ENCODE results near the gene NR6A1. TPM values are rescaled to one million over a fixed set of nuclear protein-coding genes. Genes with fewer than 3 reads are reported as not detected.

The NR6A1 gene
- total and polyA plus RNA-seq, 2 of the 13 experiments (the other 11 are each of a cell fraction or from before 2014, with no cell fraction given): 28.1 to 31.5 TPM

GRCh38 chr9:124725068-124725452, 46.1 kb downstream of the NR6A1 start (continued):
- 0 out of 2 replicates have a peak, but pooled peaks have one; percentile 23 for TF ChIP-seq HIC2 (CRISPR knock-in tag; IDR thresholded peaks at IDR 0.05; ENCODE audit: low read depth)
- no peak for TF ChIP-seq KAT2B (IDR thresholded peaks at IDR 0.05; ENCODE audit: borderline replicate concordance, low read depth, low read length)

- Histone ChIP-seq H3K9me3 (ENCODE audit: low read length) (no peaks in the 10 kb centered on the region), H3K4me2 (ENCODE audit: low read depth, low read length) (peak overlapping the region; percentile 46), H3K9ac (ENCODE audit: insufficient read depth, low read depth, low read length) (no peak overlapping the region), H2AFZ (ENCODE audit: low read length) (no peak overlapping the region), H3K27ac (ENCODE audit: extremely low read length, insufficient read depth, low read length) (peak overlapping the region; percentile 21), H3K27me3 (ENCODE audit: control insufficient read depth in 1 of 2, insufficient read depth in 2 of 2, low read length in 2 of 2) (no peaks in the 10 kb centered on the region), H3K4me3 (replicated peaks in 1 of 3; ENCODE audit: insufficient read depth in 1 of 3, low read depth in 2 of 3, low read length in 3 of 3) (no peak overlapping the region), H4K20me1 (ENCODE audit: insufficient read depth, low read length) (0 out of 2 replicates have a peak, but pooled peaks cover 3% of the 10 kb centered on the region), H3K4me1 (ENCODE audit: insufficient read depth, low read length) (peaks cover 67% of the 10 kb centered on the region), H3K79me2 (ENCODE audit: insufficient read depth, low read length) (peaks cover 6% of the 10 kb centered on the region), H3K36me3 (replicated peaks in 1 of 2; ENCODE audit: control insufficient read depth in 1 of 2, insufficient read depth in 2 of 2, low read length in 2 of 2) (peaks cover 0 to 6% of the 10 kb centered on the region in 2 experiments; a peak in 3 of 5 replicates)
- DNase-seq (ENCODE audit: low spot score) (no peak), FAIRE-seq (no peak), ATAC-seq (no peak; the same call in 2 of the 3 replicates)
- in situ Hi-C loops (cut with HindIII; ENCODE audit: extremely low pct_ligation_motif_present, low pct_unique_long_range_greater_than_20kb) (loop anchor here (5.0 kb wide), 1 partner anchor 33 kb away; no protein-coding TSS in a partner anchor), intact Hi-C loops (cut with micrococcal nuclease; ENCODE audit: unreplicated experiment) (no loop called here)
- CTCF ChIA-PET (ENCODE audit: low intra/inter-chr PET ratio, low total read pairs): no interaction called here
- WGBS (ENCODE audit: low lambda C conversion rate): 39% methylated on average over 3 of the region's 3 CpGs
- POLR2A ChIA-PET: interaction anchor here (2.3 kb wide), 1 partner anchor 9 kb away, joined by 11 read pairs; no protein-coding TSS in a partner anchor
- no TSS peak for BruUV-seq (replicated peaks)
- TF ChIP-seq GABPA (IDR thresholded peaks at IDR 0.05; ENCODE audit: low read depth, low read length) (no peak), GABPA (CRISPR knock-in tag; IDR thresholded peaks at IDR 0.05; ENCODE audit: low read depth) (no peak), ZNF543 (CRISPR knock-in tag; IDR thresholded peaks at IDR 0.05) (no peak), GMEB2 (CRISPR knock-in tag; IDR thresholded peaks at IDR 0.05; ENCODE audit: low read depth) (no peak), ZNF567 (CRISPR knock-in tag; IDR thresholded peaks at IDR 0.05; ENCODE audit: borderline replicate concordance) (no peak), ZSCAN9 (CRISPR knock-in tag; IDR thresholded peaks at IDR 0.05; ENCODE audit: borderline replicate concordance) (no peak), TFAP4 (IDR thresholded peaks at IDR 0.05; ENCODE audit: borderline replicate concordance, low read depth) (0 out of 2 replicates have a peak, but pooled peaks have one; percentile 12), ZNF609 (CRISPR knock-in tag; IDR thresholded peaks at IDR 0.05; ENCODE audit: borderline replicate concordance) (0 out of 2 replicates have a peak, but pooled peaks have one; percentile 6)
Observed at GRCh38 chr9:124724415-124725067, 46.6 kb downstream of the NR6A1 start.
